ENCODE data around the gene C1orf159. TPM values are rescaled to one million over a fixed set of nuclear protein-coding genes. Genes with fewer than 3 reads are reported as not detected.
"Not testable (repeated sequence)": the region's sequence is repeated elsewhere in the genome, so short reads cannot be mapped to it uniquely, and the experiment has no call there.

The C1orf159 gene
- total and polyA plus RNA-seq, 4 donors, result 4.4 to 27.0 (median 16.1) TPM

DNA sequence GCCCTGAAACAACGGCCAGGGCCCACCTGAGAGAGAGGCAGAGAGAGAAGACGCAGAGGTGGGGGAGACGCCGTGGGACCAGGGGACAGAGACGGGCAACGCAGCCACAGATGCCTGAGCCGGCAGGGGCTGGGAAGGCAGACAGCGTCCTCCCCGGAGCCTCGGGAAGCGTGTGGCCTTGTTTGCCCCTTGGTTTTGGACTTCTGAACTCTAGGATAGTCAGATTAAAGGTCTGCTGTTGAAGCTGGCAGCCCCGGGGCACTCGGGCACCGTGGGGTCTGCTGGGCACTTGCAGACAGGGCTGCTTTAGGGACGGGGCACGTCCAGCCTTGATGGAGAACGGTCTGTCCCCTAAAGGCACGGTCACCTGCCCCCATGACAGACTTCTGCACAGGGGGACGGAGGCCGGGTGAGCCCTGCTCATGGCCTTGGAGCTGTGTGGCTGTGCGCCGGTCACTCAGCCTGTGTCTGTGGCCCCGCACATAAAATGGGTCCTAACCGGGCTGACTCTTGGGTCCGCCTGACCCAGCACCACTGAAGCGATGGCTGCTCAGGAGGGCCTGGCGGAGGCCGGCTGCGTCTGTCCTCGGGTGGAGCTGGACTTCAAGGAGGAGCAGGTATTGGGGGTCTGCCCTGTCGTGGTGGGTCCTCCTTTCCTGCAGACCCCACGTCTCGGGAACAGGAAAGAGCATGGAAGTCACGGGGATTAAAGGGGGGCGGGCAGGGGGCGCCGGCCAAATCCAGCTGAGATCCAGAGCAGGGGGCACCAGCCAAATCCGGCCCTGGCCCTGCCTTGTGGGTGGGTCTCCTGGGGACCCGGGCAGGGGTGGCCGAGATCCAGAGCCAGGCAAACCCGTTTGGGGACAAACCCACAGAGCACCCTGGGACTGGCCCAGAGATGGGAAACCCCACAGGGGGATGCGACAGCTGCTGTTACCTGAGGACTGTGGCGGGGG, 32.2 kb downstream of the C1orf159 start:
- Histone ChIP-seq H3K36me3 (ENCODE audit: control insufficient read depth, insufficient read depth, low read length) (peaks cover 74% of the 10 kb centered on the region), H3K27me3 (ENCODE audit: control insufficient read depth, insufficient read depth, low read length) (peaks cover 10% of the 10 kb centered on the region)
- DNase-seq (ENCODE audit: low read depth in 4 of 6, low spot score in 6 of 6), result no peak

DNA sequence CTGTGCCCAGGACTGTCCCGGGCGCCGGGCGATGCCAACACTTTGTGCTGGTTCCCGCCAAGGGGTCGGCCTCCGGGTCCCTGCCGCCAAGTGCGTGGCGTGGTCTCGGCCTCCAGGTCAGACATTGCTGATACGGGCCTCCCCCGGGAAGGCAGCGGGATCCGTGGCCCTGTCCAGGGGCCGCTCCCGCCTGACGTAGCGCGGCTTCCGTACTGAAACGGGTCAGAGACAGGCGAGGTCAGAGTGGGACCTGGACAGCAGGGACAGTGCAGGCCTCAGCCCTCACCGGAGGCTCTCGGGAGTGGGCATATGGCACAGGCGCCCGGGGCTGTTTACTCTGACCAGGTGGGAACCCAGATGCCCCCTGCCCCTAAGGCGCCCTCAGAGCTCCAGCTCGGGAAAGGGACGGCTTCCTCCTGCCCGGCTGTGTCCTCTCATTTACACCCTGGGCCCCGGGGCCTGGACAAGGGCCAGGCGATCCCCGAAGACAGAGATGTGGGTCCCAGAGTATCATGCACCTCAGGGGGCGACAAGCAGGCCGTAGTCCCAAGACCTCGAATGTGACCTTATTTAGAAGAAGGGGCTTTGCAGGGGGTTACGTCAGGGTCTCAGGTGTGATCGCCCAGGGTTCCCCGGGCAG, 33.0 kb downstream of the C1orf159 start:
- peaks cover 68% of the 10 kb centered on the region for H3K36me3 ChIP-seq (ENCODE audit: control insufficient read depth, insufficient read depth, low read length)
- no peaks in the 10 kb centered on the region for H3K9me3 ChIP-seq (ENCODE audit: control insufficient read depth, insufficient read depth, low read length)
- 91% methylated on average over 40 of the region's 40 CpGs for WGBS (ENCODE audit: insufficient coverage)
- no peak overlapping the region for H3K4me3 ChIP-seq (ENCODE audit: low read depth, low read length)
- no peak overlapping the region for H3K27ac ChIP-seq (ENCODE audit: low read depth, low read length)
- DNase-seq (ENCODE audit: low read depth in 4 of 6, low spot score in 6 of 6), result no peak
- H3K27me3 ChIP-seq (ENCODE audit: control insufficient read depth, insufficient read depth, low read length), result peaks cover 10% of the 10 kb centered on the region
- H3K4me1 ChIP-seq (ENCODE audit: control insufficient read depth, insufficient read depth, low read length), result peaks cover 16% of the 10 kb centered on the region

More for the DNA sequence above, 32.2 kb downstream of the C1orf159 start:
- Histone ChIP-seq H3K4me1 (ENCODE audit: control insufficient read depth, insufficient read depth, low read length) (peaks cover 16% of the 10 kb centered on the region), H3K4me3 (ENCODE audit: low read depth, low read length) (no peak overlapping the region), H3K9me3 (ENCODE audit: control insufficient read depth, insufficient read depth, low read length) (no peaks in the 10 kb centered on the region), H3K27ac (ENCODE audit: low read depth, low read length) (no peak overlapping the region)
- 92% methylated on average over 42 of the region's 43 CpGs for WGBS (ENCODE audit: insufficient coverage)

DNA sequence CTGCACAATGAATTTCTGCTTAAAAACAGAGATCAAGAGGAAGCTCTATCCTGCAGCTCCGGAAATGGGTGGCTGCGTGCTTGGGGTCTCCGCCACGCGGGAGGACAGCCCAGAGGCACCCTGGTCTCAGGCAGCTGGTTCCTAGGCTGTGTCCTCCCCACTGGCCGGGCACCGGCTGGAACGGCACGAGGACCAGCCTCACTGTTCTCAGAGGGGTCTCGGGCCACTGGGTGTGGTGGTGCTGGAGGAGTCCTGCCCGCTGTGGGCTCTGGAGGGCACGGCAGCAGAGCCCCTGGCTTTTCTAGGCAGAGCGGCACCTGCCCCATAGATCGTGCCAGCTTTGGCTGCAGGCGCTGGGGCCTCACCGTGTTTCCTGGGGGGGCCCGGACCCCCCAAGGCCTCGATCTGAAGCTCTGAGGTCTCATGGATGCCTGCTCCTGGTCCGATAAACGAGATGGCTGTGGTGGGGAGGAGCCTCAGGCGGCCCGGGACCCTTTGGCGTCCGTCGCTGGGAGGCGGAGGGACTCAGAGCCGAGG, 33.6 kb downstream of the C1orf159 start:
- Histone ChIP-seq H3K27ac (ENCODE audit: low read depth, low read length) (no peak overlapping the region), H3K36me3 (ENCODE audit: control insufficient read depth, insufficient read depth, low read length) (peaks cover 62% of the 10 kb centered on the region), H3K27me3 (ENCODE audit: control insufficient read depth, insufficient read depth, low read length) (peaks cover 10% of the 10 kb centered on the region), H3K4me3 (ENCODE audit: low read depth, low read length) (no peak overlapping the region), H3K4me1 (ENCODE audit: control insufficient read depth, insufficient read depth, low read length) (peaks cover 16% of the 10 kb centered on the region), H3K9me3 (ENCODE audit: control insufficient read depth, insufficient read depth, low read length) (no peaks in the 10 kb centered on the region)
- no peak for DNase-seq (ENCODE audit: low read depth in 4 of 6, low spot score in 6 of 6)
- 91% methylated on average over 25 of the region's 27 CpGs for WGBS (ENCODE audit: insufficient coverage)

DNA sequence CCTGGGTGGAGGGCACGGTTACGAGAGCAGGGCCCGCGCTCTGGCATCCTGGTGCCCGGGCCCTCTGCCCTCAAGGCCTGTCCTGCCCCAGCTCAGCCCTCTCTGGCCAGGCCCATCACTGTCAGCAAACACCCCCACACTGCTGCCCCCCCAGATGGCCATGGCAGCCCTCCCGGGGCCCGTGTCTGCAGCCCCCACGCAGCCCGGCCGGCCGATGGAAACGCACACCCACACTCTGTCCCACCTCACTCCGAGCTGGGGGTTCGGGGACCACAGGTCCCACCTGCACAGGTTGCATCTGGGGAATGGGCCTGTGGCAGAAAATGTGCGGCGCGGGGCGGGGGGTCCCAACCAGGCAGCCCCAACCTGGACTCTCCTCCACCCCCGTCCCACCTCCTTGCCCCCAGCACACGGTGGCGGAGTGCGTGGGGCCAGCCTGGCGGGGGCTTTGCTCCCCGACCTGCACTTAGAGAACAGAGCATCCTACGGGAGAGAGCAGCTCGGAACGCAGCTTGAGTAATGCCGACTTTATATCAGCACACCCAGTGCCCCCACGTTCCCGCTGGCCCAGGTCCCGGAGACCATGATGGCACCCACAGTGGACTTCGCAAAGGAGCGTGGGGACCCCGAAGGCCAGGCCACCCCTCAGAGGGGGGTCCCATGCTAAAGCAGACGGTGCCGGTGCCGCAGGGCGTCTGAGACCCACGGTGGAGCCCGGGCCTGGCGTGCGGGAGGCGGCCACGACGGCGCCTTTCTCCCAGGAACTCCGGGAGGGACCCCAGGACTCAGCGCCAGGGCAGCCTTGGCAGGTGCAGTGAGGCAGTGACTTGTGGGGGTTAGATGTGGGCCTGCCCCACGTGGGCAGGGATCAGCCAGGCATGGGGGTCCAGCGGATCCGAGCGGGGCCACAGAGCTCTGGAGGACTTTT, 34.3 kb downstream of the C1orf159 start:
- Histone ChIP-seq H3K9me3 (ENCODE audit: control insufficient read depth, insufficient read depth, low read length) (no peaks in the 10 kb centered on the region), H3K27me3 (ENCODE audit: control insufficient read depth, insufficient read depth, low read length) (peaks cover 10% of the 10 kb centered on the region), H3K36me3 (ENCODE audit: control insufficient read depth, insufficient read depth, low read length) (peaks cover 55% of the 10 kb centered on the region), H3K27ac (ENCODE audit: low read depth, low read length) (no peak overlapping the region), H3K4me1 (ENCODE audit: control insufficient read depth, insufficient read depth, low read length) (peaks cover 16% of the 10 kb centered on the region), H3K4me3 (ENCODE audit: low read depth, low read length) (no peak overlapping the region)
- no peak for DNase-seq (ENCODE audit: low read depth in 4 of 6, low spot score in 6 of 6)
- WGBS (ENCODE audit: insufficient coverage), result 88% methylated on average over 51 of the region's 52 CpGs

DNA sequence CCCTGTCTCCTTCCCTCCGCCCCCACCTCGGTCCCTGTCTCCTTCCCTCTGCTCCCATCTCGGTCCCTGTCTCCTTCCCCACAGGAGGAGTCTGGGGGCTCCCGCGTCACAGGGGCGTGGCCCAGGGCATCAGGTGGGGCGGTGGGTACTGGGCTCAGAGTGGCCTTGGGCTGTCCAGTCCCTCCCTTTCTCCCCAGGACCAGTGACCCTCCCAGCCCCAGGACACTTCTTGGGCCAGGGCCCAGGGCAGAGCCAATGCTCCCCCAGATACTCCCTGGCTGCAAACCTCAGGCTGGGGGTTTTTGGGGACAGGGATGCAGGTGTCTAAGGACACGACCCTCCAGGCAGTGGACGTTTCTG, 35.0 kb downstream of the C1orf159 start:
- H3K4me3 ChIP-seq (ENCODE audit: low read depth, low read length), result no peak overlapping the region
- no peak overlapping the region for H3K27ac ChIP-seq (ENCODE audit: low read depth, low read length)
- peaks cover 49% of the 10 kb centered on the region for H3K36me3 ChIP-seq (ENCODE audit: control insufficient read depth, insufficient read depth, low read length)
- H3K27me3 ChIP-seq (ENCODE audit: control insufficient read depth, insufficient read depth, low read length), result peaks cover 10% of the 10 kb centered on the region
- H3K4me1 ChIP-seq (ENCODE audit: control insufficient read depth, insufficient read depth, low read length), result peaks cover 16% of the 10 kb centered on the region
- 21% methylated on average over 8 of the region's 9 CpGs for WGBS (ENCODE audit: insufficient coverage)
- no peaks in the 10 kb centered on the region for H3K9me3 ChIP-seq (ENCODE audit: control insufficient read depth, insufficient read depth, low read length)
- DNase-seq (ENCODE audit: low read depth in 4 of 6, low spot score in 6 of 6), result no peak

DNA sequence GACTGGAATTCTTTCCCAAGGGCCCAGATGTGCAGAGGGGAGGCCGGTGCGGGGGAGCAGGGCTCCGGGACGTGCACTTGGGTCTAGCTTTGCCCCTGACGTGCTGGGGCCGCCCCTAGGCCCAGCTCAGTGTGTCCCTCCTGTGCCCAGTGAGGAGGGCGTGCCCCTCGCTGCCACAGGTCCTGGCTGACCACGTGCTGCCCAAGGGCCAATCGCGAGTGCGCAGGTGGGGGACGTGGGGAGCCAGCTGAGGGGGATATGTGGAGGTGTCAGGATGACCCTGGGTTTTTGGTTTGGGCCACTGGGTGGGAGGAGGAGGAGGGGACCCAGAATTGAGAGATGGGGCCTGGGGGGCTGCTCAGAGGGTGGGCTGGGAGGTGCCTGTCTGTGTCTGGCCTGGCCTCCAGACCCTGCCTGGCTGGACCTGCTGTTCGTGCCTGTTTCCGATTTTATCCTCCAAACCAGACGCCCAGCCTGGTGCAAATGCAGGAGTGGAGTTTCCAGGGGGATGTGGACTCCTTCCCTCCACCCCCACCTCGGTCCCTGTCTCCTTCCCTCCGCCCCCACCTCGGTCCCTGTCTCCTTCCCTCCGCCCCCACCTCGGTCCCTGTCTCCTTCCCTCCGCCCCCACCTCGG, 35.6 kb downstream of the C1orf159 start:
- H3K4me3 ChIP-seq (ENCODE audit: low read depth, low read length), result peak overlapping the region; percentile 12

DNA sequence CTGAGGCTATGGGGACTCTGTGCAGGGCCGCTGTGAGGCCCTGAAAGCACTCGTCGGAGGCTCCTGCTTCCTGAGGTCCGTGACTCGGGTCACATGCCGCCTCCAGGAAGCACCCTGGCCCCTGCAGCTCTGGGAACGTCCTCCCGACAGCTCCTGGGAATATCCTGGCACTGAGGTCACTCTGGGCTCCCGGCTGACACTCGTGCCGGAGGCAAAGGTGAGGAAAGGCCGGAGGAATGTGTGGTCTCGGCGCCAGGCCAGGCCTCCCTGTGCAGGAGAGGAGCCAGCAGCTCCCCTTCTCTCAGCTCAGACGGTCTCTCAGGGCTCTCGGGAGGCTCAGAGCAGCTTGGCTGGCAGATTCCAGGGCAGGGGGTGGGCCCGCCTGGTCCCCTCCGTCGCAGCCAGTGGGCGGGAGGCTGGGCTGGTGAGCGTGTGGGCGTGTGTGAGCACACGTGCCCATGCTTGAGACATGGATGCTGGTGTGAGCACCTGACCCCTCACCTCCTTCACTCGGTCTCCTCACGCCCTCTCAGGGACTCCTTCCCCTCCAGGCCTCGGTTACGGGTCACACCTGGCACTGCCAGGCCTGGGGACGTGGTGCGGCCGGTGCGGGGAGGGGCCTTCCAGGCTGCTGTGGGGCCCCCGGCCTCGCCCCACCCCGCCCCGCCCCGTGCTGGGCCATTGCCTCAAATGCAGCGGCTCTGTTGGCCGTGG, 36.3 kb downstream of the C1orf159 start:
- peak in 2 of 6 donors; percentile 55 to 61 for DNase-seq (ENCODE audit: low read depth in 4 of 6, low spot score in 6 of 6)
- 1% methylated on average over 35 of the region's 38 CpGs for WGBS (ENCODE audit: insufficient coverage)
- H3K27ac ChIP-seq (ENCODE audit: low read depth, low read length), result no peak overlapping the region
- peaks cover 17% of the 10 kb centered on the region for H3K27me3 ChIP-seq (ENCODE audit: control insufficient read depth, insufficient read depth, low read length)
- peaks cover 35% of the 10 kb centered on the region for H3K36me3 ChIP-seq (ENCODE audit: control insufficient read depth, insufficient read depth, low read length)
- no peak overlapping the region for H3K4me3 ChIP-seq (ENCODE audit: low read depth, low read length)
- peaks cover 16% of the 10 kb centered on the region for H3K4me1 ChIP-seq (ENCODE audit: control insufficient read depth, insufficient read depth, low read length)
- H3K9me3 ChIP-seq (ENCODE audit: control insufficient read depth, insufficient read depth, low read length), result no peaks in the 10 kb centered on the region

More for the DNA sequence above, 35.6 kb downstream of the C1orf159 start:
- WGBS (ENCODE audit: insufficient coverage), result 2% methylated on average over 16 of the region's 23 CpGs
- Histone ChIP-seq H3K4me1 (ENCODE audit: control insufficient read depth, insufficient read depth, low read length) (peaks cover 16% of the 10 kb centered on the region), H3K9me3 (ENCODE audit: control insufficient read depth, insufficient read depth, low read length) (no peaks in the 10 kb centered on the region), H3K36me3 (ENCODE audit: control insufficient read depth, insufficient read depth, low read length) (peaks cover 42% of the 10 kb centered on the region), H3K27me3 (ENCODE audit: control insufficient read depth, insufficient read depth, low read length) (peaks cover 15% of the 10 kb centered on the region), H3K27ac (ENCODE audit: low read depth, low read length) (no peak overlapping the region)
- peak in 2 of 6 donors; percentile 61 to 77 for DNase-seq (ENCODE audit: low read depth in 4 of 6, low spot score in 6 of 6)

DNA sequence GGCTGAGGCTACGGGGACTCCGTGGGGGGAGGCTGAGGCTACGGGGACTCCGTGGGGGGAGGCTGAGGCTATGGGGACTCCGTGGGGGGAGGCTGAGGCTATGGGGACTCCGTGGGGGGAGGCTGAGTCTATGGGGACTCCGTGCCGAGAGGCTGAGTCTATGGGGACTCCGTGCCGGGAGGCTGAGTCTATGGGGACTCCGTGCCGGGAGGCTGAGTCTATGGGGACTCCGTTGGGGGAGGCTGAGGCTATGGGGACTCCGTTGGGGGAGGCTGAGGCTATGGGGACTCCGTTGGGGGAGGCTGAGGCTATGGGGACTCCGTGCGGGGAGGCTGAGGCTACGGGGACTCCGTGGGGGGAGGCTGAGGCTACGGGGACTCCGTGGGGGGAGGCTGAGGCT, 38.5 kb downstream of the C1orf159 start:
- H3K27ac ChIP-seq (ENCODE audit: low read depth, low read length); H3K4me3 ChIP-seq (ENCODE audit: low read depth, low read length); H3K9me3 ChIP-seq (ENCODE audit: control insufficient read depth, insufficient read depth, low read length); DNase-seq (ENCODE audit: low read depth in 4 of 6, low spot score in 6 of 6): not testable (repeated sequence)
- Histone ChIP-seq H3K4me1 (ENCODE audit: control insufficient read depth, insufficient read depth, low read length) (peaks cover 16% of the 10 kb centered on the region), H3K36me3 (ENCODE audit: control insufficient read depth, insufficient read depth, low read length) (peaks cover 13% of the 10 kb centered on the region), H3K27me3 (ENCODE audit: control insufficient read depth, insufficient read depth, low read length) (peaks cover 19% of the 10 kb centered on the region)
- no CpG with 5 or more reads among the region's 21 CpGs for WGBS (ENCODE audit: insufficient coverage)
